ENCODE measurements around the gene MALSU1. TPM values are rescaled to one million over a fixed set of nuclear protein-coding genes. Genes with fewer than 3 reads are reported as not detected.

Gene MALSU1
- total and polyA plus RNA-seq, 2 of the 13 experiments (the other 11 are each of a cell fraction or from before 2014, with no cell fraction given): 72.0 to 141 TPM

- TF ChIP-seq CCAR2 (optimal IDR thresholded peaks at IDR 0.05; ENCODE audit: low read depth, low read length) (no peak), RBAK (CRISPR knock-in tag; IDR thresholded peaks at IDR 0.05) (0 out of 2 replicates have a peak, but pooled peaks have one; percentile 69), HNF1B (CRISPR knock-in tag; IDR thresholded peaks at IDR 0.05) (peak; percentile 95), HOMEZ (CRISPR knock-in tag; IDR thresholded peaks at IDR 0.05; ENCODE audit: low read depth) (no peak), CENPX (CRISPR knock-in tag; IDR thresholded peaks at IDR 0.05) (no peak), MLX (CRISPR knock-in tag; IDR thresholded peaks at IDR 0.05) (peak; percentile 42), EHMT2 (IDR thresholded peaks at IDR 0.05; ENCODE audit: borderline replicate concordance, low read depth, low read length) (peak; percentile 79; the same call in 1 of the 2 replicates), POLR2A (IDR thresholded peaks at IDR 0.05; ENCODE audit: insufficient read depth in 1 of 2, low read depth in 2 of 2, low read length in 2 of 2) (peak in 1 of 2 experiments; percentile 45; a peak in 3 of 4 replicates), TERF1 (CRISPR knock-in tag; IDR thresholded peaks at IDR 0.05) (no peak), ZNF580 (CRISPR knock-in tag; IDR thresholded peaks at IDR 0.05; ENCODE audit: borderline replicate concordance, low read depth) (no peak), FOXK2 (IDR thresholded peaks at IDR 0.05) (peak; percentile 25; the same call in 1 of the 2 replicates), TCF7 (IDR thresholded peaks at IDR 0.05; ENCODE audit: low read depth) (peak; percentile 45), HNF1A (IDR thresholded peaks at IDR 0.05; ENCODE audit: low read depth) (peak; percentile 96), HNF1A (CRISPR knock-in tag; IDR thresholded peaks at IDR 0.05; ENCODE audit: borderline replicate concordance) (peak; percentile 97), ZGPAT (CRISPR knock-in tag; IDR thresholded peaks at IDR 0.05) (peak; percentile 41), SRSF4 (IDR thresholded peaks at IDR 0.05; ENCODE audit: low read depth, low read length, poor library complexity, severe bottlenecking) (no peak), SRY (CRISPR knock-in tag; IDR thresholded peaks at IDR 0.05) (no peak), ZNF589 (CRISPR knock-in tag; conservative IDR thresholded peaks at IDR 0.05) (no peak)
Measured at GRCh38 chr7:23294549-23295400, 4.4 kb upstream of the MALSU1 start (continued).
